NCI-H1048 (cell line): ENCODE measurements around the gene FGF8.

ENCODE experiments used
- DNase-seq: peaks from one replicate; lab custom pipeline; 2025; lab: John Stamatoyannopoulos, UW

Gene FGF8

GRCh38 chr10:101725296-101726114 is 50.4 kb downstream of the FGF8 start:
- DNase-seq, result no peak

GRCh38 chr10:101724446-101724845 is 51.5 kb downstream of the FGF8 start:
- DNase-seq, result no peak

DNA sequence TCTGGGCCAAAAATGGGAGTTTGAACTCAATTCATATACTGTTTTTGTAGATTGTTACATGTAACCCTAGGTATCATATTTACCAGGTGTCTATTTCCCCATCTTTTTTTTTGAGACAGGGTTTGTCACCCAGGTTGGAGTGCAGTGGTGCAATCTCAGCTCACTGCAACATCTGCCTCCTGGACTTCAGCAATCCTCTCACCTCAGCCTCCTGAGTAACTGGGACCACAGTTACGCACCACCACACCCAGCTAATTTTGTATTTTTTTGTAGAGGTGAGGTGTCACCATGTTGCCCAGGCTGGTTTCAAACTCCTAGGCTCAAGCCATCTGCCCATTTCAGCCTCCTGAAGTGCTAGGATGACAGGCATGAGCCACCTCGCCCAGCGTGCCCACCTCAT is 52.7 kb downstream of the FGF8 start:
- DNase-seq, result no peak

- DNase-seq, result no peak
Measured at GRCh38 chr10:101721806-101722205, 54.1 kb downstream of the FGF8 start.

GRCh38 chr10:101720606-101721230 is 55.2 kb downstream of the FGF8 start:
- no peak for DNase-seq
